ENCODE results near the gene NT5C2. TPM values are rescaled to one million over a fixed set of nuclear protein-coding genes. Genes with fewer than 3 reads are reported as not detected.
"Not testable (repeated sequence)": the region's sequence is repeated elsewhere in the genome, so short reads cannot be mapped to it uniquely, and the experiment has no call there.

NT5C2 gene
- total and polyA plus RNA-seq, 2 of the 4 experiments (the other 2 are of a cell fraction): 60.0 to 65.1 TPM

- no peak for ATAC-seq (ENCODE audit: low read depth)
- intact Hi-C loops (cut with micrococcal nuclease): loop anchor here (5.0 kb wide), 1 partner anchor 72 kb away; no protein-coding TSS in a partner anchor
- Histone ChIP-seq H3K14ac (replicated peaks; ENCODE audit: low read depth, low read length) (no peak overlapping the region), H4K5ac (ENCODE audit: low read depth, low read length) (no peak overlapping the region), H3K4me1 (ENCODE audit: control insufficient read depth, insufficient read depth, low read length) (peaks cover 13% of the 10 kb centered on the region), H2BK20ac (ENCODE audit: low read depth, low read length) (no peak overlapping the region), H3K9ac (ENCODE audit: low read depth, low read length) (no peak overlapping the region), H2BK5ac (ENCODE audit: low read depth, low read length, poor library complexity, severe bottlenecking) (peak overlapping the region; percentile 38), H2AK5ac (ENCODE audit: low read depth, low read length) (no peak overlapping the region), H4K20me1 (ENCODE audit: insufficient read depth, low read length) (peaks cover 73% of the 10 kb centered on the region), H2AFZ (replicated peaks; ENCODE audit: low read length, poor library complexity) (no peak overlapping the region), H3K4me2 (ENCODE audit: low read depth, low read length) (peak overlapping the region; percentile 78), H3K27me3 (ENCODE audit: control insufficient read depth, insufficient read depth, low read length) (no peaks in the 10 kb centered on the region), H3K9me1 (ENCODE audit: insufficient read depth, low read length) (peaks cover 13% of the 10 kb centered on the region), H3K4me3 (ENCODE audit: insufficient read depth, low read depth, low read length) (no peak overlapping the region), H4K91ac (ENCODE audit: insufficient read depth, low read depth, low read length) (no peak overlapping the region), H4K8ac (ENCODE audit: low read depth in 2 of 2, low read length in 2 of 2) (no peak overlapping the region), H3K36me3 (ENCODE audit: control insufficient read depth, insufficient read depth, low read length) (peaks cover 14% of the 10 kb centered on the region), H2AK9ac (replicated peaks; ENCODE audit: low read depth, low read length, poor library complexity) (no peak overlapping the region), H3K18ac (ENCODE audit: low read depth, low read length) (no peak overlapping the region), H3K79me1 (ENCODE audit: low read depth in 1 of 2, low read length in 2 of 2) (peaks cover 7 to 58% of the 10 kb centered on the region in 2 experiments), H3K56ac (ENCODE audit: extremely low read depth, insufficient read depth, low read length) (no peak overlapping the region), H3K9me3 (ENCODE audit: control insufficient read depth, insufficient read depth, low read length) (no peaks in the 10 kb centered on the region), H2BK120ac (ENCODE audit: low read depth, low read length) (no peak overlapping the region), H3K4ac (ENCODE audit: low read depth, low read length) (no peak overlapping the region), H3K27ac (ENCODE audit: insufficient read depth, low read length) (no peak overlapping the region), H2BK15ac (ENCODE audit: low read depth, low read length) (no peak overlapping the region), H3K23ac (ENCODE audit: low read depth, low read length) (peak overlapping the region; percentile 48; the same call in 1 of the 2 replicates)
- ChIA-PET CTCF (interaction anchor here (1.5 kb wide), 1 partner anchor 60 kb away, joined by 4 read pairs; no protein-coding TSS in a partner anchor), POLR2A (ENCODE audit: unreplicated experiment) (no interaction called here)
- BruUV-seq (replicated peaks): no TSS peak
- no peak for TF ChIP-seq BHLHE40 (IDR thresholded peaks at IDR 0.05; ENCODE audit: low read depth, low read length)
- no peak for TF ChIP-seq SMC3 (IDR thresholded peaks at IDR 0.05; ENCODE audit: low read depth, low read length)
- TF ChIP-seq FOS (IDR thresholded peaks at IDR 0.05; ENCODE audit: low read depth, low read length): no peak
- WGBS, 2 experiments (ENCODE audit: extremely low coverage in 2 of 2, insufficient read length in 1 of 2): no CpG with 5 or more reads among the region's 3 CpGs
- dilution Hi-C loops (cut with HindIII; ENCODE audit: low sequenced_read_pairs, unreplicated experiment): no loop called here
- no peak for DNase-seq
- in situ Hi-C loops (cut with MboI; ENCODE audit: low sequenced_read_pairs): no loop called here
Measured at GRCh38 chr10:103184615-103185014, 8.5 kb downstream of the NT5C2 start.

GRCh38 chr10:103183991-103184451, 9.1 kb downstream of the NT5C2 start:
- H3K9me3 ChIP-seq (ENCODE audit: control insufficient read depth, insufficient read depth, low read length); H2BK20ac ChIP-seq (ENCODE audit: low read depth, low read length); H3K4ac ChIP-seq (ENCODE audit: low read depth, low read length); H4K5ac ChIP-seq (ENCODE audit: low read depth, low read length); ATAC-seq (ENCODE audit: low read depth); H3K18ac ChIP-seq (ENCODE audit: low read depth, low read length); H2BK15ac ChIP-seq (ENCODE audit: low read depth, low read length); in situ Hi-C loops (cut with MboI; ENCODE audit: low sequenced_read_pairs); DNase-seq; H4K8ac ChIP-seq (ENCODE audit: low read depth in 2 of 2, low read length in 2 of 2); H2BK120ac ChIP-seq (ENCODE audit: low read depth, low read length); POLR2A ChIA-PET (ENCODE audit: unreplicated experiment); H3K4me3 ChIP-seq (ENCODE audit: insufficient read depth, low read depth, low read length); dilution Hi-C loops (cut with HindIII; ENCODE audit: low sequenced_read_pairs, unreplicated experiment); H3K27ac ChIP-seq (ENCODE audit: insufficient read depth, low read length); intact Hi-C loops (cut with micrococcal nuclease); H2AK9ac ChIP-seq (replicated peaks; ENCODE audit: low read depth, low read length, poor library complexity); H4K91ac ChIP-seq (ENCODE audit: insufficient read depth, low read depth, low read length); H2AK5ac ChIP-seq (ENCODE audit: low read depth, low read length); BruUV-seq (replicated peaks); H2AFZ ChIP-seq (replicated peaks; ENCODE audit: low read length, poor library complexity); H3K56ac ChIP-seq (ENCODE audit: extremely low read depth, insufficient read depth, low read length); H3K9ac ChIP-seq (ENCODE audit: low read depth, low read length); H3K27me3 ChIP-seq (ENCODE audit: control insufficient read depth, insufficient read depth, low read length): not testable (repeated sequence)
- Histone ChIP-seq H2BK5ac (ENCODE audit: low read depth, low read length, poor library complexity, severe bottlenecking) (peak overlapping the region; percentile 38), H3K23ac (ENCODE audit: low read depth, low read length) (peak overlapping the region; percentile 48; the same call in 1 of the 2 replicates), H3K4me2 (ENCODE audit: low read depth, low read length) (peak overlapping the region; percentile 78; the same call in 1 of the 2 replicates), H3K14ac (replicated peaks; ENCODE audit: low read depth, low read length) (peak overlapping the region; percentile 3), H3K79me1 (ENCODE audit: low read depth in 1 of 2, low read length in 2 of 2) (peaks cover 7 to 64% of the 10 kb centered on the region in 2 experiments), H4K20me1 (ENCODE audit: insufficient read depth, low read length) (peaks cover 70% of the 10 kb centered on the region), H3K36me3 (ENCODE audit: control insufficient read depth, insufficient read depth, low read length) (peaks cover 17% of the 10 kb centered on the region), H3K9me1 (ENCODE audit: insufficient read depth, low read length) (peaks cover 13% of the 10 kb centered on the region), H3K4me1 (ENCODE audit: control insufficient read depth, insufficient read depth, low read length) (peaks cover 13% of the 10 kb centered on the region)
- CTCF ChIA-PET: interaction anchor here (1.5 kb wide), 1 partner anchor 61 kb away, joined by 4 read pairs; no protein-coding TSS in a partner anchor
- whole genome bisulfite sequencing, 2 experiments (ENCODE audit: extremely low coverage in 2 of 2, insufficient read length in 1 of 2): 70% methylated on average over 5 of the region's 12 CpGs; no CpG with 5 or more reads in 1 of the 2 experiments

Data from IMR-90 (cell line).